Fibroblast of lung (primary cell): ENCODE results near the gene RMDN2. TPM values are rescaled to one million over a fixed set of nuclear protein-coding genes. Genes with fewer than 3 reads are reported as not detected.

Source experiments
- DNase-seq, 2 donors: peaks; one replicate each; pipeline versions ENCODE4 v3.0.0 to v3.0.0-alpha.2; 2010; ENCODE audit warnings: low read depth in 2 of 2
- H2AFZ ChIP-seq: 2 replicates; pipeline ENCODE4 v1.5.1; 2012; ENCODE audit warnings: low read length, control low read depth, inconsistent platforms
- H3K27ac ChIP-seq: 2 replicates; pipeline ENCODE4 v1.5.1; 2011; ENCODE audit warnings: low read length, control low read depth; ENCODE audit not compliant: insufficient read depth
- H3K27me3 ChIP-seq: 2 replicates; pipeline ENCODE4 v1.5.1; 2011; ENCODE audit warnings: mild to moderate bottlenecking, low read length; ENCODE audit not compliant: control insufficient read depth, insufficient read depth
- H3K36me3 ChIP-seq: 2 replicates; pipeline ENCODE4 v1.5.1; 2011; ENCODE audit warnings: low read length; ENCODE audit not compliant: control insufficient read depth, insufficient read depth
- H3K4me1 ChIP-seq: 2 replicates; pipeline ENCODE4 v1.5.1; 2011; ENCODE audit warnings: low read length; ENCODE audit not compliant: control insufficient read depth, insufficient read depth; ENCODE audit errors: extremely low read depth
- H3K4me2 ChIP-seq: 2 replicates; pipeline ENCODE4 v1.5.1; 2011; ENCODE audit warnings: low read length, control low read depth; ENCODE audit not compliant: insufficient read depth; ENCODE audit errors: extremely low read depth
- H3K4me3 ChIP-seq, 4 experiments: fragments of 200-600 bp in 1 of 4; sonication (generic) in 1 of 4; replicated peaks in 1 of 4; 2 replicates each; pipeline ENCODE4 v1.5.1; 2011 to 2016; ENCODE audit warnings: low read length in 4 of 4, low read depth in 3 of 4, mild to moderate bottlenecking in 3 of 4, control low read depth in 2 of 4, inconsistent platforms in 1 of 4, mixed read lengths in 1 of 4; ENCODE audit not compliant: insufficient read depth in 1 of 4; ENCODE audit errors: control extremely low read depth in 1 of 4
- H3K79me2 ChIP-seq: 2 replicates; pipeline ENCODE4 v1.5.1; 2012; ENCODE audit warnings: mild to moderate bottlenecking, low read length, inconsistent platforms; ENCODE audit not compliant: control insufficient read depth, insufficient read depth
- H3K9ac ChIP-seq: 2 replicates; pipeline ENCODE4 v1.5.1; 2011; ENCODE audit warnings: mild to moderate bottlenecking, low read length, control low read depth; ENCODE audit not compliant: insufficient read depth
- H3K9me3 ChIP-seq: 2 replicates; pipeline ENCODE4 v1.5.1; 2012; ENCODE audit warnings: low read depth, low read length; ENCODE audit not compliant: control insufficient read depth, insufficient read depth
- H4K20me1 ChIP-seq: 2 replicates; pipeline ENCODE4 v1.5.1; 2011; ENCODE audit warnings: low read length; ENCODE audit not compliant: control insufficient read depth, insufficient read depth; ENCODE audit errors: extremely low read depth
- CTCF ChIP-seq, 2 donors: IDR thresholded peaks in 1 of 2; conservative IDR thresholded peaks in 1 of 2; 1 replicate in 1 of 2; 2 replicates in 1 of 2; pipeline ENCODE4 v1.5.1; 2011 to 2012; ENCODE audit warnings: low read length in 2 of 2, control low read depth in 1 of 2, inconsistent platforms in 1 of 2, low read depth in 1 of 2, mild to moderate bottlenecking in 1 of 2
- EZH2 ChIP-seq: IDR thresholded peaks from 2 replicates; pipeline ENCODE4 v1.5.1; 2012; ENCODE audit warnings: low read length, control low read depth, mild to moderate bottlenecking; ENCODE audit errors: missing control alignments
- polyA plus RNA-seq, 2 donors: library from polyadenylated mRNA; depleted of rRNA in 1 of 2; stranded (reverse) in 1 of 2; unstranded in 1 of 2; fragments of >200 nt; gene quantifications; 2 replicates each; pipeline ENCODE4 v1.2.1, GENCODE V29; 2011 to 2012; ENCODE audit warnings: missing spikeins in 1 of 2
- total RNA-seq: library from RNA; depleted of rRNA; stranded (reverse); fragments of >200 nt; gene quantifications from 2 replicates; pipeline ENCODE4 v1.2.1, GENCODE V29; 2014

RMDN2 gene
- total and polyA plus RNA-seq, 2 donors (not counting 1 experiment from before 2014, with no cell fraction given), result 5.4 to 9.2 TPM

- Histone ChIP-seq H3K4me2 (no peak overlapping the region), H3K9ac (no peak overlapping the region), H4K20me1 (no peaks in the 10 kb centered on the region), H3K27ac (no peak overlapping the region), H3K4me3 (no peak overlapping the region), H3K9me3 (no peaks in the 10 kb centered on the region), H3K27me3 (no peaks in the 10 kb centered on the region), H2AFZ (no peak overlapping the region), H3K79me2 (no peaks in the 10 kb centered on the region), H3K36me3 (no peaks in the 10 kb centered on the region), H3K4me1 (no peaks in the 10 kb centered on the region)
- TF ChIP-seq CTCF (conservative IDR thresholded peaks at IDR 0.05 in 1 of 2, IDR thresholded peaks at IDR 0.05 in 1 of 2; ENCODE audit: low read depth in 1 of 2, low read length in 2 of 2) (no peak), EZH2 (no peak)
- DNase-seq, result no peak
These were observed 48.7 kb downstream of the RMDN2 start for GRCh38 chr2:37973615-37974353.

GRCh38 chr2:37975808-37976207 is 50.7 kb downstream of the RMDN2 start:
- Histone ChIP-seq H3K4me1 (no peaks in the 10 kb centered on the region), H3K9me3 (no peaks in the 10 kb centered on the region), H3K4me3 (no peak overlapping the region), H3K9ac (no peak overlapping the region), H3K79me2 (no peaks in the 10 kb centered on the region), H3K4me2 (no peak overlapping the region), H3K27ac (no peak overlapping the region), H3K36me3 (no peaks in the 10 kb centered on the region), H4K20me1 (no peaks in the 10 kb centered on the region), H3K27me3 (no peaks in the 10 kb centered on the region), H2AFZ (no peak overlapping the region)
- TF ChIP-seq EZH2, result no peak
- no peak for DNase-seq

GRCh38 chr2:37976411-37976810 is 51.3 kb downstream of the RMDN2 start:
- H3K4me1 ChIP-seq, result no peaks in the 10 kb centered on the region
- no peaks in the 10 kb centered on the region for H4K20me1 ChIP-seq
- no peaks in the 10 kb centered on the region for H3K79me2 ChIP-seq
- H3K36me3 ChIP-seq, result no peaks in the 10 kb centered on the region
- DNase-seq, result no peak
- no peaks in the 10 kb centered on the region for H3K27me3 ChIP-seq
- no peak overlapping the region for H2AFZ ChIP-seq
- TF ChIP-seq CTCF (conservative IDR thresholded peaks at IDR 0.05 in 1 of 2, IDR thresholded peaks at IDR 0.05 in 1 of 2; ENCODE audit: low read depth in 1 of 2, low read length in 2 of 2) (no peak), EZH2 (no peak)
- no peak overlapping the region for H3K27ac ChIP-seq
- H3K9me3 ChIP-seq, result no peaks in the 10 kb centered on the region
- no peak overlapping the region for H3K9ac ChIP-seq
- no peak overlapping the region for H3K4me3 ChIP-seq
- H3K4me2 ChIP-seq, result no peak overlapping the region
